NCI-H460 (cell line): ENCODE results near the gene TNF. TPM values are rescaled to one million over a fixed set of nuclear protein-coding genes. Genes with fewer than 3 reads are reported as not detected.

ENCODE experiments used
- DNase-seq: peaks from one replicate; pipeline ENCODE4 v3.0.0-alpha.2; 2016; ENCODE audit warnings: low read depth; ENCODE audit errors: extremely low read depth
- total RNA-seq: library from RNA; depleted of rRNA; stranded (reverse); fragments of >200 nt; shearing (Covaris generic); gene quantifications from 2 replicates; pipeline ENCODE4 v1.2.3, GENCODE V29; 2014

Gene TNF
- total RNA-seq, 1 experiment from 2014 or later = not detected

DNA sequence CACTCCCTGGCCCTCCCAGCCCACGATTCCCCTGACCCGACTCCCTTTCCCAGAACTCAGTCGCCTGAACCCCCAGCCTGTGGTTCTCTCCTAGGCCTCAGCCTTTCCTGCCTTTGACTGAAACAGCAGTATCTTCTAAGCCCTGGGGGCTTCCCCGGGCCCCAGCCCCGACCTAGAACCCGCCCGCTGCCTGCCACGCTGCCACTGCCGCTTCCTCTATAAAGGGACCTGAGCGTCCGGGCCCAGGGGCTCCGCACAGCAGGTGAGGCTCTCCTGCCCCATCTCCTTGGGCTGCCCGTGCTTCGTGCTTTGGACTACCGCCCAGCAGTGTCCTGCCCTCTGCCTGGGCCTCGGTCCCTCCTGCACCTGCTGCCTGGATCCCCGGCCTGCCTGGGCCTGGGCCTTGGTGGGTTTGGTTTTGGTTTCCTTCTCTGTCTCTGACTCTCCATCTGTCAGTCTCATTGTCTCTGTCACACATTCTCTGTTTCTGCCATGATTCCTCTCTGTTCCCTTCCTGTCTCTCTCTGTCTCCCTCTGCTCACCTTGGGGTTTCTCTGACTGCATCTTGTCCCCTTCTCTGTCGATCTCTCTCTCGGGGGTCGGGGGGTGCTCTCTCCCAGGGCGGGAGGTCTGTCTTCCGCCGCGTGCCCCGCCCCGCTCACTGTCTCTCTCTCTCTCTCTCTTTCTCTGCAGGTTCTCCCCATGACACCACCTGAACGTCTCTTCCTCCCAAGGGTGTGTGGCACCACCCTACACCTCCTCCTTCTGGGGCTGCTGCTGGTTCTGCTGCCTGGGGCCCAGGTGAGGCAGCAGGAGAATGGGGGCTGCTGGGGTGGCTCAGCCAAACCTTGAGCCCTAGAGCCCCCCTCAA, 3.1 kb upstream of the TNF start, which contains the start of gene LTA:
LTA (plus strand) TSS at position 249 of the 871 bp plus-strand sequence; CDS start at position 703, 454 bp downstream.
- no peak for DNase-seq

DNA sequence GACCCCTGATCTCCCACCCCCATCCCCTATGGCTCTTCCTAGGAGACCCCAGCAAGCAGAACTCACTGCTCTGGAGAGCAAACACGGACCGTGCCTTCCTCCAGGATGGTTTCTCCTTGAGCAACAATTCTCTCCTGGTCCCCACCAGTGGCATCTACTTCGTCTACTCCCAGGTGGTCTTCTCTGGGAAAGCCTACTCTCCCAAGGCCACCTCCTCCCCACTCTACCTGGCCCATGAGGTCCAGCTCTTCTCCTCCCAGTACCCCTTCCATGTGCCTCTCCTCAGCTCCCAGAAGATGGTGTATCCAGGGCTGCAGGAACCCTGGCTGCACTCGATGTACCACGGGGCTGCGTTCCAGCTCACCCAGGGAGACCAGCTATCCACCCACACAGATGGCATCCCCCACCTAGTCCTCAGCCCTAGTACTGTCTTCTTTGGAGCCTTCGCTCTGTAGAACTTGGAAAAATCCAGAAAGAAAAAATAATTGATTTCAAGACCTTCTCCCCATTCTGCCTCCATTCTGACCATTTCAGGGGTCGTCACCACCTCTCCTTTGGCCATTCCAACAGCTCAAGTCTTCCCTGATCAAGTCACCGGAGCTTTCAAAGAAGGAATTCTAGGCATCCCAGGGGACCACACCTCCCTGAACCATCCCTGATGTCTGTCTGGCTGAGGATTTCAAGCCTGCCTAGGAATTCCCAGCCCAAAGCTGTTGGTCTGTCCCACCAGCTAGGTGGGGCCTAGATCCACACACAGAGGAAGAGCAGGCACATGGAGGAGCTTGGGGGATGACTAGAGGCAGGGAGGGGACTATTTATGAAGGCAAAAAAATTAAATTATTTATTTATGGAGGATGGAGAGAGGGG, 1.9 kb upstream of the TNF start:
- no peak for DNase-seq

DNA sequence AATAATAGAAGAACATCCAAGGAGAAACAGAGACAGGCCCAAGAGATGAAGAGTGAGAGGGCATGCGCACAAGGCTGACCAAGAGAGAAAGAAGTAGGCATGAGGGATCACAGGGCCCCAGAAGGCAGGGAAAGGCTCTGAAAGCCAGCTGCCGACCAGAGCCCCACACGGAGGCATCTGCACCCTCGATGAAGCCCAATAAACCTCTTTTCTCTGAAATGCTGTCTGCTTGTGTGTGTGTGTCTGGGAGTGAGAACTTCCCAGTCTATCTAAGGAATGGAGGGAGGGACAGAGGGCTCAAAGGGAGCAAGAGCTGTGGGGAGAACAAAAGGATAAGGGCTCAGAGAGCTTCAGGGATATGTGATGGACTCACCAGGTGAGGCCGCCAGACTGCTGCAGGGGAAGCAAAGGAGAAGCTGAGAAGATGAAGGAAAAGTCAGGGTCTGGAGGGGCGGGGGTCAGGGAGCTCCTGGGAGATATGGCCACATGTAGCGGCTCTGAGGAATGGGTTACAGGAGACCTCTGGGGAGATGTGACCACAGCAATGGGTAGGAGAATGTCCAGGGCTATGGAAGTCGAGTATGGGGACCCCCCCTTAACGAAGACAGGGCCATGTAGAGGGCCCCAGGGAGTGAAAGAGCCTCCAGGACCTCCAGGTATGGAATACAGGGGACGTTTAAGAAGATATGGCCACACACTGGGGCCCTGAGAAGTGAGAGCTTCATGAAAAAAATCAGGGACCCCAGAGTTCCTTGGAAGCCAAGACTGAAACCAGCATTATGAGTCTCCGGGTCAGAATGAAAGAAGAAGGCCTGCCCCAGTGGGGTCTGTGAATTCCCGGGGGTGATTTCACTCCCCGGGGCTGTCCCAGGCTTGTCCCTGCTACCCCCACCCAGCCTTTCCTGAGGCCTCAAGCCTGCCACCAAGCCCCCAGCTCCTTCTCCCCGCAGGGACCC, 981 bp upstream of the TNF start:
- no peak for DNase-seq

DNA sequence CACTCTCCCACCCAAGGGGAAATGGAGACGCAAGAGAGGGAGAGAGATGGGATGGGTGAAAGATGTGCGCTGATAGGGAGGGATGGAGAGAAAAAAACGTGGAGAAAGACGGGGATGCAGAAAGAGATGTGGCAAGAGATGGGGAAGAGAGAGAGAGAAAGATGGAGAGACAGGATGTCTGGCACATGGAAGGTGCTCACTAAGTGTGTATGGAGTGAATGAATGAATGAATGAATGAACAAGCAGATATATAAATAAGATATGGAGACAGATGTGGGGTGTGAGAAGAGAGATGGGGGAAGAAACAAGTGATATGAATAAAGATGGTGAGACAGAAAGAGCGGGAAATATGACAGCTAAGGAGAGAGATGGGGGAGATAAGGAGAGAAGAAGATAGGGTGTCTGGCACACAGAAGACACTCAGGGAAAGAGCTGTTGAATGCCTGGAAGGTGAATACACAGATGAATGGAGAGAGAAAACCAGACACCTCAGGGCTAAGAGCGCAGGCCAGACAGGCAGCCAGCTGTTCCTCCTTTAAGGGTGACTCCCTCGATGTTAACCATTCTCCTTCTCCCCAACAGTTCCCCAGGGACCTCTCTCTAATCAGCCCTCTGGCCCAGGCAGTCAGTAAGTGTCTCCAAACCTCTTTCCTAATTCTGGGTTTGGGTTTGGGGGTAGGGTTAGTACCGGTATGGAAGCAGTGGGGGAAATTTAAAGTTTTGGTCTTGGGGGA, 754 bp downstream of the TNF start:
- no peak for DNase-seq

DNA sequence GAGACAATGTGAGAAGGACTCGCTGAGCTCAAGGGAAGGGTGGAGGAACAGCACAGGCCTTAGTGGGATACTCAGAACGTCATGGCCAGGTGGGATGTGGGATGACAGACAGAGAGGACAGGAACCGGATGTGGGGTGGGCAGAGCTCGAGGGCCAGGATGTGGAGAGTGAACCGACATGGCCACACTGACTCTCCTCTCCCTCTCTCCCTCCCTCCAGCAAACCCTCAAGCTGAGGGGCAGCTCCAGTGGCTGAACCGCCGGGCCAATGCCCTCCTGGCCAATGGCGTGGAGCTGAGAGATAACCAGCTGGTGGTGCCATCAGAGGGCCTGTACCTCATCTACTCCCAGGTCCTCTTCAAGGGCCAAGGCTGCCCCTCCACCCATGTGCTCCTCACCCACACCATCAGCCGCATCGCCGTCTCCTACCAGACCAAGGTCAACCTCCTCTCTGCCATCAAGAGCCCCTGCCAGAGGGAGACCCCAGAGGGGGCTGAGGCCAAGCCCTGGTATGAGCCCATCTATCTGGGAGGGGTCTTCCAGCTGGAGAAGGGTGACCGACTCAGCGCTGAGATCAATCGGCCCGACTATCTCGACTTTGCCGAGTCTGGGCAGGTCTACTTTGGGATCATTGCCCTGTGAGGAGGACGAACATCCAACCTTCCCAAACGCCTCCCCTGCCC, 1.7 kb downstream of the TNF start:
- DNase-seq = no peak

DNA sequence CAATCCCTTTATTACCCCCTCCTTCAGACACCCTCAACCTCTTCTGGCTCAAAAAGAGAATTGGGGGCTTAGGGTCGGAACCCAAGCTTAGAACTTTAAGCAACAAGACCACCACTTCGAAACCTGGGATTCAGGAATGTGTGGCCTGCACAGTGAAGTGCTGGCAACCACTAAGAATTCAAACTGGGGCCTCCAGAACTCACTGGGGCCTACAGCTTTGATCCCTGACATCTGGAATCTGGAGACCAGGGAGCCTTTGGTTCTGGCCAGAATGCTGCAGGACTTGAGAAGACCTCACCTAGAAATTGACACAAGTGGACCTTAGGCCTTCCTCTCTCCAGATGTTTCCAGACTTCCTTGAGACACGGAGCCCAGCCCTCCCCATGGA, 2.2 kb downstream of the TNF start:
- DNase-seq = no peak

DNA sequence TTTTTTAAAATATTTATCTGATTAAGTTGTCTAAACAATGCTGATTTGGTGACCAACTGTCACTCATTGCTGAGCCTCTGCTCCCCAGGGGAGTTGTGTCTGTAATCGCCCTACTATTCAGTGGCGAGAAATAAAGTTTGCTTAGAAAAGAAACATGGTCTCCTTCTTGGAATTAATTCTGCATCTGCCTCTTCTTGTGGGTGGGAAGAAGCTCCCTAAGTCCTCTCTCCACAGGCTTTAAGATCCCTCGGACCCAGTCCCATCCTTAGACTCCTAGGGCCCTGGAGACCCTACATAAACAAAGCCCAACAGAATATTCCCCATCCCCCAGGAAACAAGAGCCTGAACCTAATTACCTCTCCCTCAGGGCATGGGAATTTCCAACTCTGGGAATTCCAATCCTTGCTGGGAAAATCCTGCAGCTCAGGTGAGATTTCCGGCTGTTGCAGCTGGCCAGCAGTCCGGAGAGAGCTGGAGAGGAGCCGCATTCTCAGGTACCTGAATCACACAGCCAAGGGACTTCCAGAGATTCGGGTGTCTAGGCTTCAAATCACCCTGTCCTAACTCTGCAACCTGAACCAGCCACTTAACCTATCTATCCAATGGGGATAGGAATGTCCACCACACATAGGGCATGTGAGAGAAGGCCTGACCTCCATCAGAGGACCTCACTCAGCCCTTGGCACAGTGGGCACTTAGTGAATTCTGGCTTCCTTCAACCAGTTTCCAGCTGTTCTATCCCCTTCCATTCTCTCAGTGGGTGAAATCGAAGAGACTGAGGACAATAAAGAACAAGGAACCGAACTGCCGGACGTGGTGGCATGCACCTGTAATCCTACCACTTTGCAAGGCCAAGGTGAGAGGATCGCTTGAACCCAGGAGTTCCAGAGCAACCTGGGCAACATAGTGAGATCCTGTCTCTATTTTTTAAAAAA, 3.1 kb downstream of the TNF start:
- no peak for DNase-seq

DNA sequence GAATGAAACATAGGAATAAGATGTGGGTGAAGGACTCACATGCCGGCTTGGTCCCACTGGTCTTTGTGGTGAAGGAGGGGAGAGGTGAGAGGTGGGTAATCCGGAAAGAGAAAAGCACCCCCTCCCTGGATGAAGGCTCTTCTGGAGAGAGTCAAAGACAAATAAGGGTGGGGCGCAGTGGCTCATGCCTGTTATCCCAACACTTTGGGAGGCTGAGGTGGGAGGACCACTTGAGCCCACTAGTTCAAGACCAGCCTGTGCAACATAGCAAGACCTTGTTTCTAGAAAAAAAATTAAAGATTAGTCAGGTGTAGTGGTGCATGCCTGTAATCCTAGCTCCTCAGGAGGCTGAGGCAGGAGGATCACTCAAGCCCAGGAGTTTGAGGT, 3.7 kb downstream of the TNF start:
- no peak for DNase-seq

DNA sequence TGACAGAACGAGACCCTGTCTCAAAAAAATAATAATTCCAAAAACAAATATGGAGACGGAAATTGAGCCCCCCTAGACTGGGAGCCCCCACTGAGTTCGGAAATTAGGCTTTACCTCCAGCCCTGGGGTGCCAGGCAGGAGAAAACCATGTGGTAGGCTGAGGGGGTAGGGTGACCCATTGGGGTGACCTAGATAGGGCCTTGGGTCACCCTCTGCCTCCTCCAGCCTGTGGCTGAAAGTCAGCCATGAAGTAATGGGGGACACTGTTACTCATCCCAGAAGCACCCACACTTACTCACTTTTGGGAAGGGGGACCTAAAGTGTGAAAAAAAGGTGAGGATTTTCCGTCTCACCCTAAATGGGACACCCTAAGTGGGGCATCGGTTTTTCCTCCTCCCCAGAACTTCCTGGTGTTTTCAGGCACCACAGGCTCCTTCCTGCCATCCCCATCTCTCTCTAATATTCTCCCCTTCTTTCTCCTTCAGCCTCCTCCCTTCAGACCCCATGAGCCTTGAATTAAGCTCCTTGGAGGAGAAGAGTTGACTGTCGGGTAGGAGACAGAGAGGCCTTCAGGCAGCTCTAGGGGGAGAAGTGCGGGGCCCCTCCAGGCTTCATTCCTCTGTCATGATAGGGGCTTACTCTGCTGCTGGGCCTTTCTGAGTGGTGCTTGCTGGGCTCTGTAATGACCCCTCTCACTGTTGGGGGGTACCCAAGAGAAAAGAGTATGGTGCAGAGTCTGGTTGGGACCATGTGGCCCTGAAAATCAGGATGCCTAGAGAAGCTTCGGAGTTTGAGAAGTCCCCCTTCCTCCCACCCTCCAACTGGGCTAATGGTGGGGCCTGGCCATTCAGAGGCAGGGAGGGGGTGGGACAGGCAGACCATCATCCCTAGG, 4.4 kb downstream of the TNF start:
- no peak for DNase-seq

DNA sequence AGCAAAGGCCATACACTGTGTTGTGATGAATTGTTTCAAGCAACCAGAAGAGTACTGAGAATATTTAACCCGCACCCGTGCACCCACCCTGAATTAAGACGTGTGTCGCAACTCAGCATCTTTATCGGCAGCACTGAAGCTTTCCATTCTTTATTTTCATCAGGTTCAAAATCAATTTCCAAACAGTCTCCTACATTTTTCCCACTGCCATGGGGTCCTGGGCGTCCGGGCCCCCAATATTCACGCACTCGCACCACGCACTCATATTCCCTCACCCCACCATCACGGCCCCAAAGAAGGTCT, 5.0 kb downstream of the TNF start:
- no peak for DNase-seq

DNA sequence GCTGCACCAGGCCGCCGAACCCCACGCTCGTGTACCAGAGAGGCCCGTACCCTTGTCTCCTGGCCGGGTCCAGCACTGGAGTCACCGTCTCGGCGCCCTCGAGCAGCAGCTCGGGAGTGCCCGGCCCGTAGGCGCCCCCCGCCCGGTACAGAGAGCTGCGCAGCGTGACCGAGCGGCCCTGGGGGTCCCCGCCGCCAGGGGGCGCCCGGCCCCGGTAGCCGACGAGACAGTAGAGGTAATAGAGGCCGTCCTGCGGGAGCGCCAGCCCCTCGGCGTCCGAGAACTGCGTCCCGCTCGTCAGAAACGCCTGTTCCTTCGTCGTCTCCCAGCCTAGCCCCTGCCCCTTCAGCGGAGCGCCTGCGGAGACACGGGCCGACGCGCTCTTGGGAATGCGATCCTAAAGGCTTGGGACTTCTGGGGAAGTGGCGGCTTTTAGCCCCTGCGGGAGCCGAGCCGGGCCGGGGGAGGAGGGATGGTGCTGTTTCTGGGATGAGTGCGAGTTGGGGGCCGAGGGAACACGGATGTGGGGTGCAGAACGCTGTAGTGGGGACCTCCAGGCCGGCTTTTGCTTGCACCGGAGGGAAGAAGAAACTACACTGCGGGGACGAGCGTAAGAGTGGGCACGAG, 5.6 kb downstream of the TNF start:
- DNase-seq = peak; percentile 44

DNA sequence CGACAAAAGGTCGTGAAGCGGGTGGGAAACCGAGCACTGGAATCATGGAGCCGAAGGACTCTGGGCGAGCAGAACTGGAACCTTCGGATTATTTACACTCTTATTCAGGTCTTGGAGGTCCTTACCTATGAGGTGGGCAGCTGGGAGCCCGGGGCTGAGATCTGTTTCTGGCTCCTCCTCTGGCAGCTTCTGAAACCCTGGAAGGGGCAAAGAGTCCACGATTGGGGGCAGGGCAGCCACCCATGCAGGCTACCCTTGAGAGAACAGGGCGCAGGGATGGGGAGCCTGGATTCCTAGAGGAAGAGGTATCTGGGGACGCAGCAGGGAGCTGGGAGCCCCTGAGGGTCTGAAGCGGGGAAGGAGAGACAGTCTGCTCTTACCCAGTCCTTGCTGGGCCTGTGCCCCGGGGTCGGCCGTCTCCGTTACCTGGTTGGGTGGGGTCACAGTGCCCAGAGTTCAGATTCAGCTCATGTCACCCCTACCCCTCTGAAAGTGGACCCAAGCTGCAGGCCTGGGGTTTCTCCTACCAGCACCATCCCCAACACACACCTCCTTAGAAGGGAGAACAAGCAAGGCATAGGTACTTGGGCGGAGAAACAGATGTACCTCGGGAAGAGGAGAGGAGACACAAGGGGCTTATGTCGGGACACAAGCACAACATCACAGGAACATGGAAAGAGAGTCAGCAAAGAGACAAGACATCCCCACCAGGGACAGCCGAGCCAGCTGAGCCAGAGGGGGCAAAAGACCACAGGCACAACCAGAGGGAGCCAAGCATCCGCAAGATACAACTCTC, 6.3 kb downstream of the TNF start:
- no peak for DNase-seq

DNA sequence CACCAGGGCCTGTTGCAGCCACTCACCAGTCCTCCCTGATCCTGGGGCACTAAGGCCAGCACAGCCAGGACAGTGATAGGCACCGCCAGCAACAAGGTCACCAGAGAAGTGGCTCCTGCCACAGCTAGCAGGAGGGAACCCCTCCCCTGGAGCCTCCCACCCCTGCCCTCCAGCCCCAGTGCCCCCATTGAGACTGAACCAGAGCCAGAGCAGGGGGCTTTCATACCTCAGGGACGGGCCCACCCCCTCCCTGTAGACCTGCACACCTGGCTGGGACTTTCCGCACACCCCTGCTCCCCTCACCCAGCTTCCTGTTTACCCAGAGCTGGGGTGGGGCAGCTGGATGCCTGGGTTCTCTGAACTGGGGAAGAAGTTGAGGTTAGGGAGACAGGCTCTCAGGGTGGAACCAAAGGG, 6.9 kb downstream of the TNF start, which contains the start of gene LTB:
LTB (minus strand) TSS at position 195 of the 414 bp plus-strand sequence; CDS start at position 188, 7 bp downstream.
- DNase-seq = no peak

DNA sequence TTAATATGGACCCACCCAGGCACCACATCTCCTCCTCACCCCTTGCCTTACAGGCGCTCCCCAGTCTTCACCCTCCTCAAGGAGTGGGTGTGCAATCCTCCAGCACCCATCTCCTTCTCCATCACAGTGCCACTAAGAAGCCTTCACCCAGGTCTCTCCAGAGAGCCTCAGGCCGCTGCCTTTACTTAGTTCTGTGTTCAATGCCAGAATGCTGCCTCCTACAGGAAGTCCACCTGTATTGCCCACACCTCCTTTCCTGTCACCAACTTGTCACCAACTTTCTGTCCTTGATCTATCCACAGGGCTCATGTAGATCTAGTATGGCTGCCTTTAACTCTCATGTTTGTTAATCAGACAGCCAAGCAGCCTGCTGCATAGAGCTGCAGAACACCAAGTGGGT, 10.1 kb downstream of the TNF start:
- no peak for DNase-seq

DNA sequence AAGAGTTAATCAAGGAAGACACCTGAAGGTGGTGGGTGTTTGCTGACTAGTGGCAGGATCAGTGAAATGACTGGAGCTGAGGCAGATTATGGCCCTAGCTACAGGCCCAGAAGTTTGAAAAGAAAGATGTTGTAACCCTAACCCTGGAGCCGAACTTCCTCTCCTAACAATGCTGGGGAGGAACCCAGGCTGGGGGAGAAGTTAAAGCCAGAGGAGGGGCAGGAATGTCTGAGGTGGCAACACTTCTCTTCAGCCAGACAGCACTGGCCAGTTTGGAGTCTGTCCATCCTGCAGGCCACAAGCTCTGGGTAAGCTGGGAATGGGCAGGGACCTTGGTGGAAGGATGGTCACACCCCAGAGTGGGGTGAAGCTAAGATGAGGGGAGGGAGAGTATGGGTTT, 10.6 kb downstream of the TNF start, which contains the start of gene LST1:
LST1 (plus strand) TSS at position 270 of the 400 bp plus-strand sequence. CDS start 1,023 bp downstream, outside the sequence.
- no peak for DNase-seq
